HG02970 (cell line): ENCODE measurements around the gene PDE4B.
"Not testable (repeated sequence)": the region's sequence is repeated elsewhere in the genome, so short reads cannot be mapped to it uniquely, and the experiment has no call there.

ENCODE experiments used
- ATAC-seq: cut with Tn5 transposase; IDR thresholded peaks from one replicate; pipeline ENCODE4 v1.9.1; 2021; ENCODE audit warnings: mild to moderate bottlenecking, moderate library complexity, moderate number of reproducible peaks; ENCODE audit not compliant: unreplicated experiment, low FRiP score

Gene PDE4B

GRCh38 chr1:65948609-65949229, 156.0 kb downstream of the PDE4B start:
- ATAC-seq: no peak

GRCh38 chr1:65949230-65949626, 156.5 kb downstream of the PDE4B start:
- ATAC-seq: no peak

- ATAC-seq: no peak
These were observed 157.2 kb downstream of the PDE4B start for GRCh38 chr1:65949933-65950332.

DNA sequence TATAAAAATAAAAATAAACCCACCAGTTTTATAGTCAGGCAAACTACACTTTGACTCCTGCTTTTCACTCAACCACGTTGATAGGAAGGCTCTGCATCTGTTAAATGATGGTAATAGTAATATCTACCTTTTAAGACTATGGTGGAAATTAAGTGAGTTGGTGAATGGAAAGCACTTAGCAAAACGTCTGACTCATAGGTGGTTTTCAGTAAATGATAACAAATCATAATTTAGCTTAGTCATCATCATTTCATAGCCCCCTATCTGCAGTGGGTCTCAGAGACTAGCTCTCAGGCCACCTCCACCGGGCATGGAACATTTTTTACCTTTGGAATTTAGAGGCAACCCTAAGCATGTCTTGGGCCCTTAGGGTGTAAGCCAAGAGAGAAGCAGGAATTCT, 160.0 kb downstream of the PDE4B start:
- ATAC-seq: no peak

DNA sequence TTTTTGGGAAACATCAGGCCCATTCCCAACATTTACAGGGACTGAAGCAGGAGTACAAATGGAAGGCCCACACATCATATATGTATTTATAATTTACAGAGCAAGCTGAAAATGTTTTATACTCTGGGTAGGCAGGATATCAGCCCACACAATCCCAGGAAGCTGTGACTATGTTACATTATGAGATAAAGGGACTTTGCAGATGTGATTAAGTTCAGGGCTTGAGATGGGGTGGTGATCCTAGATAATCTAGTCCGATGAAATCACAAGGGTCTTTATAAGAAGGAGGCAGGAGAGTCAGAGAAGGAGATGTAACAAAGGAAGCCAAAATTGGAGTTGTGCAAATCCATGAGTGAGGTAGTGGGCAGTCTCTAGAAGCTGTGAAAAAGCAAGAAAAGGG, 160.5 kb downstream of the PDE4B start:
- ATAC-seq: no peak

DNA sequence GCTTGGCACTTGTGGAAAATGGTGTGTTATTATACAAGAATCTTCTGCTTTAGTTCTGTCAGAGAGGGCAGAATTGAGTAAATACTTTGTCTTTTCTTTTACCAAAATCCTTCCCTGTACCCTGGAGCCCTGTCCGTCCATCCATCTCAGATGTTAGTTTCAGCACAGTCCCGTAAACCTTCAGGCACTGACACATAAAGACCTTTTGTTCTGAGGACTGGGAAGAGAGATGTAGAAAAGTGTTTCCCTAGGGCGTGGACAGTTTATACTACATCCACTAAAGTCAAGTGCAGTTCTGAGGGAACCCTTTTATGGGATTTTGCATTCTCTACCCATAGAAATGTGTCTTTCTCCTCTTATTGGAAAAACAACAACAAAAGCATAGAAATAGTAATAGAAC, 162.4 kb downstream of the PDE4B start:
- ATAC-seq: no peak

DNA sequence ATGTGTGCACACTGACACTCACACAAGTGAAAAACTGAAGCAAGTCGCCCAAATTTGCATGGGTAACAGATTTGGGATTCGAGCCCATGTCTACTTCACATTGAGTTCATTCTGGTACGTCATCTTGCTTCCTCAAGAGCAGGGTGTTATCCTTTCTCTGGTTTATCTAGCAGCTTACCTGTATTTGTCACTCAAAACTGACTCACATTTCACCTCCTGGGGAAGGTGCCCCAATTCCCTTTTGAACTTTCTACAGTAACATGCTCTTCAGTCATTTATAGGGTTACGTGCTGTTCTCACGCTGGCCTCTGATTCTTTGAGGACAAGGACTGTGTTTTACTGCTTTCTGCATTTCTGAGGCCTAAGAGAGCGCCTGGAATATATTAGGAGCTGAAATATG, 162.8 kb downstream of the PDE4B start:
- no peak for ATAC-seq

DNA sequence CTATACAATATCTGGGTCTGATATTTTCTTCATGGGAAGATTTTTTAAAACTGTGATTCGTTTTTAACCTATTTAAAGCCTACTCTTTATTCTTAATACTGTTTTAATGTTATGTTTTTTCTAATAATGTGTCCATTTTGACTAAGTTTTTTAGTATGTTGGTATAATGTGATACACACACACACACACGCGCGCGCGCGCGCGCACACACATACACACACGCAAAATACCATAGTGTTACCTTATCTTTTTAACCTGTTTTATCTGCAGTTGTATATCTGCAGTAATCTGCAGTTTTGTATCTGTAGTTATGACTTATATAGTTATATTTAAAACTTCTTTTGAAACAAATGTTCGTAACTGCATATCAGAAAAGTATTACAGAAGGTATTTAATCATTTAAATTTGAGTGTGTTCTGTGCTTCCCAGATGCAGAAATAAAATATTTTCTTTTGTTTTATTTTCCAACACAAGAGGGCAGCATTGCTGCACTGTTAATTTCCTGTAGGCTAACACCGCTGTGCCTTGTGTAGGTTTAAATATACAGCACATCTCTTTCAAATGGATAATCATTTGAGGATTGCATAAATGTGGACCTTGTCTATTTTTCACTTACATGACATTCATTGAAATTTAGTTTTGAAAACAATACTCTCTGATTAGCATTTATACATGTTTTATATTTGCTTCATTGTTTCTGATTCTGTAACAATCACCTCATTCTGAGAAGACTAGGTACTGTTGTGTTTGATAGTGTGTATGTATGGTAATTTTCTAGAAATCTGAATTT, 166.1 kb downstream of the PDE4B start:
- no peak for ATAC-seq

DNA sequence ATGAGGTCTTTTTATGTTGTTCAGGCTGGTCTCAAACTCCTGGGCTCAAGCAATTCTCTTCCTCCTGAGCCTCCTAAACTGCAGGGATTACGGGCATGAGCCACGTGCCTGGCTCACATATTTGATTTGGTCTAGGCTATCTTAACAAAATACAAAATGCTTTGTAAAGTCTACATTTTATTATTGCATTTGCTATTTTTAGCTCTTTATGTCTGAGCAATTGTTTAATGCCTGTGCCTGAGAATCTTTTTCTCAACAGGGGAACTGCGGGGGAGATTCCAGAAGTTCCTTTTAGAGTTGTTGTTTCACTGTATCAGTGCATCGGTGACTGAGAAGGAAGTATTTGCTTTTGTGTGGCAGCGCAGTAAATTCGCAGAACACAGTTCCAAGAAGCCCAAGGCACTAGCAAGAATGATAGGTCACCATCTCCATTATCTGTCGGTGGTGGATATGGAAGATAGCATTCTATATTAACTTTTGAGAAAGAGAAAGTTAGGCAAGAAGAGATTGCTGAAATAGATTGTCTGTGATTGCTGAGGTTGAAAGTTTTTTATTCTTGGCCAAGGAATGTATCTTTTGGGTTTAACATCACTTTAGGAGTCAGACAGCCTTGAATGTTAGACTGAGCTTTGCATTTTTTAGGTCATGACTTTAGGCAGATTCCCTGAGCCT, 167.3 kb downstream of the PDE4B start:
- no peak for ATAC-seq

- no peak for ATAC-seq
These were observed 170.6 kb downstream of the PDE4B start for GRCh38 chr1:65963156-65963888.

GRCh38 chr1:65964123-65964522, 171.4 kb downstream of the PDE4B start:
- ATAC-seq: no peak

DNA sequence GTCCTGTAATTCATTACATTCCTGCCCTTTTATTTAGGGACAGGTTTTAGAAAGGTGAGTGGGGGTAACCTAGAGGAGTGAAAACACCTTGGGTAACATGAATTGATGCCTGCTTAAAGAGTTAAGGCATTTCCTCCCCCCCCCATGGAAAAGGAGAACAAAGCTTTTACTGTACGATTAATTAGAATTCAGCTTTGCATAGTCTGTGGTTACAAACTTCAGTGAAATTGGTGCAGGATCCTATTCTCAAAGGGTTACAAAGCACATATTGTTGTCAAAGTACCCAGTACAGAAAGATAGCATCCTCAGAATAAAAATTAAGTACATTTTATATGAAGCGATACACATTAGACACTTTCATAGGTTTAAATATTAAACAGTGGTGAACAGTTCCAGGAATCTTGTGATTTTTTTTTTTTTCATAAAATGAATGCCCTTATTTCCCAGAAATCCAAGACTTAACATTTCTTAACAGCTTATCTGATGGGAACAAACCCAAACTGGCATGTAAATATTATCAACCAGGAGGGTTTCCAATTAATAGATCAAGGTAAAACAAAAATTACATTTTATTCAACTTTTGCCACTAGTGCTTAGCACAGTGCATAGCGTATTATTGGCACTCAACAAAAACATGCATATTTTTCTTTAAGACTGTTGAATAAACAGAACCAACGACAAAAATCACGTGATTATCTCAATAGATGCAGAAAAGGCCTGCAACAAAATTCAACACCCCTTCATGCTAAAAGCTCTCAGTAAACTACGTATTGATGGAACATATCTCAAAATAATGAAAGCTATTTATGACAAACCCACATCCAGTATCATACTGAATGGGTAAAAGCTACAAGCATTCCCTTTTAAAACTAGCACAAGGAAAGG, 172.7 kb downstream of the PDE4B start:
- ATAC-seq: no peak

- not testable (repeated sequence) for ATAC-seq
These were observed 174.8 kb downstream of the PDE4B start for GRCh38 chr1:65967492-65967891.

- no peak for ATAC-seq
These were observed 178.9 kb downstream of the PDE4B start for GRCh38 chr1:65971547-65971946.

GRCh38 chr1:65975708-65976107, 183.0 kb downstream of the PDE4B start:
- ATAC-seq: no peak

DNA sequence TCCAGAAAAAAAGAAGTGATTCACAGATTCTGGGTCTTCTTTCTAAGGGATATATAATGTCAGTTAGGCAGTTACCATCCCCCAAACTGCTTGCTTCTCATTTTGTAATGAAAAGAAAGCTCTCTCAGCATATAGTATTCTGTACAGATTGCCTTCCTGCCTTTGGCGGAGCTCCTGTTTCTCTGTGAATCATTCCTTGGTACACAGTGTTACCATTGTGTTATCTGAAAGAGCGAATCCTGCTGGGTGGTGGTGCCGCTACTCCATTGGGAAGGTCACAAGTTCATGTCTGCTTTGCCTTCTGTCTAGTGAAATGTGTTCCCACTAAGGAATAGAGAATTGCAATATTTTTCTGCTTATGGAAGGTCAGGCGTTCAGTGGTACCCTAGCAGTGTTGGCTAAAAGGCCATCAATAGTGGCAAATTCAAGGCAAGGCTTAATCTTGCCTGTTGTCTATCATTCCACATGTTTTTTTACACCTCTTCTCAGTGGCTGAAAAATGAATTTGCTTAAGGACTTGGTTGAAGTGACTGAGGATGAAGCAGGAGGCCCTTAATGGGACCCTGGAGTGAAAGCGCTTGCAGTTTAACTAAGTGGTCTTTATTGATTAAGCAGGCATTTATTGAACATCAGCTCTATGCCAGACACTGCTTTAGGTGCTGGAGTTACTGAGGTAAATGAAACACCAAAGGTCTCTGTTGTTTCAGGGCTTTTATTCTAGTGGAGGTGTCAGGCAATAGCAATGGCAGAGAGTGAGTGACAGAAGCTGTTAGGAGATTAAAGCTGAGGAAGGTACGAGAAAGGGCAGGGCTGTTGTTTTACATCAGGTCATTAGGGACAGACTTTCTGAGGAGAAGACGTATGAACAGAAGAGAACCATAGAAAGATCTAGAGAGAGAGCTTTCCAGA, 186.7 kb downstream of the PDE4B start:
- ATAC-seq: no peak

DNA sequence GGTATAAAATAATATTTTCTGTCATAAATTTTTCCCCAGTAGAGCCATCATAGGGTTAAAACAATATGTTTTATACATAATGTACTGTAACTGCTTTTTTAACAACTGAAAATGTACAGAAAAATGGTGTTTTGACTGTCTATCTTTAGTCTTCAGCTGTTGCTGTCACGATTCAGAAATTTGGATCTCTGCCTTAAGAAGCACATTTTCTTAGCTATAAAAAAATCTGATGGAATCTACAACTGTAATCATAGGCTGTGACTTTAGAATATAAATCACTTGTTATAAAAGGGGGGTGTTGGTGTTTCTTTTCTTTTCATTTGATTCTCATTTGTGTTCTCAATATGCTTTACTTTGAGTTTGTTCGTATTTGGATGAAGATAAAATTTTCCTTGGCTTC, 187.5 kb downstream of the PDE4B start:
- ATAC-seq: no peak

DNA sequence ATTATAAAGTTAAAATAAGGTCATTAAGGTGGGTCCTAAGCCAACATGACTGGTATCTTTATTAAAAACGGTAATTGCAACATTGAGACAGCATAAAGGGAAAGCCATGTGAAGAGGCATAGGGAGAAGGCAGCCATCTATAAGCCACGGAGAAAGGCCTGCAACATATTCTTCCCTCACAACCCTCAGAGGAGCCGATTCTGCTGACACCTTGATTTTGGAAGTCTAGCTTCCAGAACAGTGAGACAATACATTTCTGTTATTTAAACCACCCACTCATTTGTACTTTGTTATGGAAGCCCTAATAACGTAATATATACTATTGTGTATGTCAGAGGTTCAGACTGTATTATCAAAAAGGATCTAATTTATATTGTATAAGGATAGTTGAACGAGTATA, 190.8 kb downstream of the PDE4B start:
- ATAC-seq: no peak
